Endodermal cell (in vitro differentiated cells): ENCODE measurements around the gene TMEM144. TPM values are rescaled to one million over a fixed set of nuclear protein-coding genes. Genes with fewer than 3 reads are reported as not detected.

Source experiments
- DNase-seq: peaks from one replicate; pipeline ENCODE4 v3.0.0-alpha.2; 2017
- H3K27ac ChIP-seq: 2 replicates; pipeline ENCODE4 v1.5.1; 2013; ENCODE audit warnings: mild to moderate bottlenecking, low read depth, low read length, moderate library complexity
- H3K27me3 ChIP-seq: 2 replicates; pipeline ENCODE4 v1.6.1; 2013; ENCODE audit warnings: mild to moderate bottlenecking, low read length, moderate library complexity; ENCODE audit not compliant: insufficient read depth, control insufficient read depth, poor library complexity, severe bottlenecking
- H3K36me3 ChIP-seq: 2 replicates; pipeline ENCODE4 v1.7.0; 2013; ENCODE audit warnings: mild to moderate bottlenecking, low read length, moderate library complexity; ENCODE audit not compliant: control insufficient read depth, insufficient read depth
- H3K4me1 ChIP-seq: one replicate; pipeline ENCODE4 v1.7.0; 2013; ENCODE audit warnings: low read length; ENCODE audit not compliant: control insufficient read depth, insufficient read depth
- H3K4me3 ChIP-seq: 2 replicates; pipeline ENCODE4 v1.5.1; 2013; ENCODE audit warnings: mild to moderate bottlenecking, low read length, moderate library complexity
- H3K9ac ChIP-seq: 2 replicates; pipeline ENCODE4 v1.6.1; 2013; ENCODE audit warnings: mild to moderate bottlenecking, low read length, moderate library complexity; ENCODE audit not compliant: poor library complexity, severe bottlenecking; ENCODE audit errors: extremely low read depth
- H3K9me3 ChIP-seq: 2 replicates; pipeline ENCODE4 v1.6.1; 2013; ENCODE audit warnings: mild to moderate bottlenecking, low read length, moderate library complexity; ENCODE audit not compliant: control insufficient read depth
- H3K27ac Mint-ChIP-seq: 2 replicates; pipeline ENCODE4 v1.8.0; 2020; ENCODE audit warnings: mixed read lengths
- H3K27me3 Mint-ChIP-seq: 2 replicates; pipeline ENCODE4 v1.8.0; 2021; ENCODE audit warnings: mild to moderate bottlenecking, mixed read lengths; ENCODE audit not compliant: insufficient read depth
- H3K36me3 Mint-ChIP-seq: 2 replicates; pipeline ENCODE4 v1.8.0; 2020; ENCODE audit warnings: low read depth, mixed read lengths
- H3K4me1 Mint-ChIP-seq: 2 replicates; pipeline ENCODE4 v1.8.0; 2020; ENCODE audit warnings: mixed read lengths
- H3K4me3 Mint-ChIP-seq: 2 replicates; pipeline ENCODE4 v1.8.0; 2020; ENCODE audit warnings: mild to moderate bottlenecking, moderate library complexity, mixed read lengths
- H3K9me3 Mint-ChIP-seq: 2 replicates; pipeline ENCODE4 v1.8.0; 2020; ENCODE audit warnings: mild to moderate bottlenecking, mixed read lengths
- WGBS, 2 experiments: methylation state at CpG; one replicate each; pipeline versions ENCODE4 v1.1.5 to v1.1.7; 2013; ENCODE audit warnings: missing lambda C conversion rate in 2 of 2, mixed read lengths in 1 of 2; ENCODE audit not compliant: insufficient coverage in 1 of 2, insufficient read length in 1 of 2; 5-methylcytosine and 5-hydroxymethylcytosine counted together
- total RNA-seq, 2 donors: library from RNA; stranded (reverse); fragmentation: NEBNext Ultra II Directional in 1 of 2; extraction: Animal tissue kit (Norgen Biotek cat#: 25700) in 1 of 2; gene quantifications; 2 replicates in 1 of 2; 3 replicates in 1 of 2; pipeline ENCODE4 v1.2.1, GENCODE V29; 2021
- TF ChIP-seq, protein P1 (sequence below): fragments of 200-600 bp; sonication (generic); conservative IDR thresholded peaks from 2 replicates; pipeline ENCODE4 v1.5.0; 2021; ENCODE audit warnings: antibody characterized with exemption, mild to moderate bottlenecking

Gene TMEM144
- total RNA-seq, 2 donors from 2014 or later, result 10.6 to 20.3 TPM

DNA sequence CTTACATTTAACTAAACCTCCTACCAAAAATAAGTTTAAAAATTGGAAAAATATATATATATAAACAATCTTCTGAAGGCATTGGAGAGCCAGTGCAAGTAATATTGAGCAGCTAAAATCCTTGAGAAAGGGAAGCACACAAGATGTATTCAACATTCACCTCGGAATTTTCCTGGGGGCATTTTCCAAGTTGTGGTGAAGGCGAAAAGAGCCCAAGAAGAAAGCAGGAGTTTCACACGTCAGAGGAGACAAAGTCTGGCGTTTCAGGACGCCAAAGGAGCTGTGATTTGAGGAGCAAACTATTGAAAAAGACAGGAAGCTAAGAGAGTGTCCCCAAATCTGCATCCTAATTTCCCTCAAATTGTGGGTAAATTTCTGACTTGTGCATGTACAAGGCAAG, 28.4 kb upstream of the TMEM144 start:
- H3K9ac ChIP-seq, result no peak overlapping the region
- Mint-ChIP-seq H3K4me3 (no peak overlapping the region), H3K27me3 (no peaks in the 10 kb centered on the region), H3K36me3 (no peaks in the 10 kb centered on the region), H3K9me3 (no peaks in the 10 kb centered on the region), H3K4me1 (no peaks in the 10 kb centered on the region), H3K27ac (no peak overlapping the region)
- H3K4me1 ChIP-seq, result no peaks in the 10 kb centered on the region
- no peaks in the 10 kb centered on the region for H3K9me3 ChIP-seq
- TF ChIP-seq, protein P1, sequence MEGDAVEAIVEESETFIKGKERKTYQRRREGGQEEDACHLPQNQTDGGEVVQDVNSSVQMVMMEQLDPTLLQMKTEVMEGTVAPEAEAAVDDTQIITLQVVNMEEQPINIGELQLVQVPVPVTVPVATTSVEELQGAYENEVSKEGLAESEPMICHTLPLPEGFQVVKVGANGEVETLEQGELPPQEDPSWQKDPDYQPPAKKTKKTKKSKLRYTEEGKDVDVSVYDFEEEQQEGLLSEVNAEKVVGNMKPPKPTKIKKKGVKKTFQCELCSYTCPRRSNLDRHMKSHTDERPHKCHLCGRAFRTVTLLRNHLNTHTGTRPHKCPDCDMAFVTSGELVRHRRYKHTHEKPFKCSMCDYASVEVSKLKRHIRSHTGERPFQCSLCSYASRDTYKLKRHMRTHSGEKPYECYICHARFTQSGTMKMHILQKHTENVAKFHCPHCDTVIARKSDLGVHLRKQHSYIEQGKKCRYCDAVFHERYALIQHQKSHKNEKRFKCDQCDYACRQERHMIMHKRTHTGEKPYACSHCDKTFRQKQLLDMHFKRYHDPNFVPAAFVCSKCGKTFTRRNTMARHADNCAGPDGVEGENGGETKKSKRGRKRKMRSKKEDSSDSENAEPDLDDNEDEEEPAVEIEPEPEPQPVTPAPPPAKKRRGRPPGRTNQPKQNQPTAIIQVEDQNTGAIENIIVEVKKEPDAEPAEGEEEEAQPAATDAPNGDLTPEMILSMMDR, result no peak
- no peak overlapping the region for H3K4me3 ChIP-seq
- H3K27ac ChIP-seq, result no peak overlapping the region
- H3K36me3 ChIP-seq, result no peaks in the 10 kb centered on the region
- DNase-seq, result no peak
- 88% methylated on average over 5 of the region's 5 CpGs for WGBS, 2 experiments
- H3K27me3 ChIP-seq, result no peaks in the 10 kb centered on the region

DNA sequence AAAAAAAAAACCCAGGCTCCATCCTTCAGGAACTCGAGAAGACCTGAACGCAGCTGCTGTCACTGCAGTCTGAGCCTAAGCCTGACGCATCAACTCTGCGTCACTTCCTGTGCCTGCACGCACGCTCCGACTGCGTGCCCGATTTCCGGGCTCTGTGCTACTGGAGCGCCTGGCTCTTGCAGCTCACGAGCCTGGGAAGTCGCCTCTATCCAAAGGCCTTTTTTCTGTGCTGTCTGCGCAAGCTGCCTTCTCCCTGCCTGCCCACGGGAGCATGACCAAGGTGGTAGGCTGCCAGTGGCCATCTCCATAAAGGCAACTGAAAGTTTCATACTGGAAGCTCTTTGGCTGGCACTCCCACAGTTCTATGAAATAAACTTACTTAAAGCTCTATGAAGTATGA, 27.6 kb upstream of the TMEM144 start:
- no peaks in the 10 kb centered on the region for H3K27me3 ChIP-seq
- no peaks in the 10 kb centered on the region for H3K27me3 Mint-ChIP-seq
- no peaks in the 10 kb centered on the region for H3K36me3 ChIP-seq
- H3K9me3 ChIP-seq, result no peaks in the 10 kb centered on the region
- no peaks in the 10 kb centered on the region for H3K4me1 Mint-ChIP-seq
- H3K27ac ChIP-seq, result no peak overlapping the region
- no peaks in the 10 kb centered on the region for H3K36me3 Mint-ChIP-seq
- DNase-seq, result no peak
- TF ChIP-seq, protein P1, result no peak
- no peaks in the 10 kb centered on the region for H3K4me1 ChIP-seq
- no peaks in the 10 kb centered on the region for H3K9me3 Mint-ChIP-seq
- no peak overlapping the region for H3K9ac ChIP-seq
- WGBS, 2 experiments, result 93 to 97% methylated on average over 9 to 15 of the region's 15 CpGs
- no peak overlapping the region for H3K27ac Mint-ChIP-seq
- no peak overlapping the region for H3K4me3 ChIP-seq
- no peak overlapping the region for H3K4me3 Mint-ChIP-seq

DNA sequence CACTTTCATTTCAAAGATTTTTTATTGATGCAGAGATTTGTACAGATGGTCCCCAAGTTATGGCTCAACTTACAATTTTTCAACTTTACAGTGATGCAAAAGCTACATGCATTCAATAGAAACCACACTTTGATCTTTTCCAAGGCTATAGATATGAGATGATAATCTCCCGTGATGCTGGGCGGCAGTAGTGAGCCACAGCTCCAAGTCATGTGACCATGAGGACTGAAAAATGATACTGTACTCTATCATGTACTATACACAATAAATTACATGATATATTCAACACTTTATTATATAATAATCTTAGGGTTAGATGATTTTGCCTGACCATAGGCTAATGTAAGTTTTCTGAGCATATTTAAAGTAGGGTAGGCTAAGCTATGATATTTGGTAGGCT, 23.5 kb upstream of the TMEM144 start:
- no peak overlapping the region for H3K9ac ChIP-seq
- 96% methylated on average over 2 of the region's 2 CpGs; no CpG with 5 or more reads in 1 of the 2 experiments for WGBS, 2 experiments
- no peak overlapping the region for H3K27ac ChIP-seq
- no peaks in the 10 kb centered on the region for H3K36me3 ChIP-seq
- H3K4me3 ChIP-seq, result no peak overlapping the region
- H3K27me3 Mint-ChIP-seq, result no peaks in the 10 kb centered on the region
- H3K4me3 Mint-ChIP-seq, result no peak overlapping the region
- no peaks in the 10 kb centered on the region for H3K9me3 ChIP-seq
- H3K9me3 Mint-ChIP-seq, result no peaks in the 10 kb centered on the region
- DNase-seq, result no peak
- no peaks in the 10 kb centered on the region for H3K4me1 ChIP-seq
- H3K4me1 Mint-ChIP-seq, result no peaks in the 10 kb centered on the region
- H3K27ac Mint-ChIP-seq, result no peak overlapping the region
- TF ChIP-seq, protein P1, result no peak
- H3K27me3 ChIP-seq, result no peaks in the 10 kb centered on the region
- H3K36me3 Mint-ChIP-seq, result no peaks in the 10 kb centered on the region
